Measurements from ENCODE around the gene EXTL1. TPM values are rescaled to one million over a fixed set of nuclear protein-coding genes. Genes with fewer than 3 reads are reported as not detected.
A peak's percentile ranks its signal among the peaks of the same experiment; 100 is the strongest.

The EXTL1 gene
- total and polyA plus RNA-seq, 10 of the 15 experiments (the other 5 are each of a cell fraction or from before 2014, with no cell fraction given), result not detected

- TF ChIP-seq ZBTB4 (CRISPR knock-in tag; IDR thresholded peaks at IDR 0.05), result no peak
- no peak for TF ChIP-seq CEBPB (IDR thresholded peaks at IDR 0.05; ENCODE audit: borderline replicate concordance in 1 of 2, low read depth in 2 of 2, low read length in 2 of 2)
- no peak for TF ChIP-seq EZH2 (IDR thresholded peaks at IDR 0.05; ENCODE audit: borderline replicate concordance, control insufficient read depth, low read depth, low read length)
- peak; percentile 45; the same call in 1 of the 2 replicates for TF ChIP-seq SMARCA5 (IDR thresholded peaks at IDR 0.05)
- no peak for TF ChIP-seq KDM1A (IDR thresholded peaks at IDR 0.05; ENCODE audit: borderline replicate concordance)
- TF ChIP-seq SIN3A (IDR thresholded peaks at IDR 0.05; ENCODE audit: low read depth, low read length), result no peak
- no peak for TF ChIP-seq ZNF274 (IDR thresholded peaks at IDR 0.05; ENCODE audit: insufficient read depth, insufficient read length)
- no peak for TF ChIP-seq NBN (IDR thresholded peaks at IDR 0.05)
- TF ChIP-seq MYC (IDR thresholded peaks at IDR 0.05; ENCODE audit: insufficient read depth, insufficient read length, insufficient replicate concordance, low read length, severe bottlenecking), result no peak
- TF ChIP-seq, protein P1, sequence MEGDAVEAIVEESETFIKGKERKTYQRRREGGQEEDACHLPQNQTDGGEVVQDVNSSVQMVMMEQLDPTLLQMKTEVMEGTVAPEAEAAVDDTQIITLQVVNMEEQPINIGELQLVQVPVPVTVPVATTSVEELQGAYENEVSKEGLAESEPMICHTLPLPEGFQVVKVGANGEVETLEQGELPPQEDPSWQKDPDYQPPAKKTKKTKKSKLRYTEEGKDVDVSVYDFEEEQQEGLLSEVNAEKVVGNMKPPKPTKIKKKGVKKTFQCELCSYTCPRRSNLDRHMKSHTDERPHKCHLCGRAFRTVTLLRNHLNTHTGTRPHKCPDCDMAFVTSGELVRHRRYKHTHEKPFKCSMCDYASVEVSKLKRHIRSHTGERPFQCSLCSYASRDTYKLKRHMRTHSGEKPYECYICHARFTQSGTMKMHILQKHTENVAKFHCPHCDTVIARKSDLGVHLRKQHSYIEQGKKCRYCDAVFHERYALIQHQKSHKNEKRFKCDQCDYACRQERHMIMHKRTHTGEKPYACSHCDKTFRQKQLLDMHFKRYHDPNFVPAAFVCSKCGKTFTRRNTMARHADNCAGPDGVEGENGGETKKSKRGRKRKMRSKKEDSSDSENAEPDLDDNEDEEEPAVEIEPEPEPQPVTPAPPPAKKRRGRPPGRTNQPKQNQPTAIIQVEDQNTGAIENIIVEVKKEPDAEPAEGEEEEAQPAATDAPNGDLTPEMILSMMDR (IDR thresholded peaks at IDR 0.05 in 2 of 3, conservative IDR thresholded peaks at IDR 0.05 in 1 of 3; ENCODE audit: control insufficient read depth in 2 of 3, extremely low read depth in 1 of 3, insufficient read depth in 1 of 3, low read depth in 3 of 3, low read length in 3 of 3), result peak; percentile 97 to 100 (median 97); a peak in 5 of 6 replicates
- no peak for TF ChIP-seq USF2 (IDR thresholded peaks at IDR 0.05; ENCODE audit: borderline replicate concordance, low read depth, low read length)
- 0 out of 4 replicates have a peak, but pooled peaks of 1 of the 2 experiments have one; percentile 9 for TF ChIP-seq SRF (IDR thresholded peaks at IDR 0.05; ENCODE audit: low read depth in 2 of 2, low read length in 2 of 2)
- TF ChIP-seq STAT1 (conservative IDR thresholded peaks at IDR 0.05), result 0 out of 2 replicates have a peak, but pooled peaks have one; percentile 19
- no peak for TF ChIP-seq ZBED1 (IDR thresholded peaks at IDR 0.05; ENCODE audit: borderline replicate concordance)
- TF ChIP-seq RAD51 (IDR thresholded peaks at IDR 0.05), result no peak
- TF ChIP-seq, protein P2, sequence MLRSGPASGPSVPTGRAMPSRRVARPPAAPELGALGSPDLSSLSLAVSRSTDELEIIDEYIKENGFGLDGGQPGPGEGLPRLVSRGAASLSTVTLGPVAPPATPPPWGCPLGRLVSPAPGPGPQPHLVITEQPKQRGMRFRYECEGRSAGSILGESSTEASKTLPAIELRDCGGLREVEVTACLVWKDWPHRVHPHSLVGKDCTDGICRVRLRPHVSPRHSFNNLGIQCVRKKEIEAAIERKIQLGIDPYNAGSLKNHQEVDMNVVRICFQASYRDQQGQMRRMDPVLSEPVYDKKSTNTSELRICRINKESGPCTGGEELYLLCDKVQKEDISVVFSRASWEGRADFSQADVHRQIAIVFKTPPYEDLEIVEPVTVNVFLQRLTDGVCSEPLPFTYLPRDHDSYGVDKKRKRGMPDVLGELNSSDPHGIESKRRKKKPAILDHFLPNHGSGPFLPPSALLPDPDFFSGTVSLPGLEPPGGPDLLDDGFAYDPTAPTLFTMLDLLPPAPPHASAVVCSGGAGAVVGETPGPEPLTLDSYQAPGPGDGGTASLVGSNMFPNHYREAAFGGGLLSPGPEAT (IDR thresholded peaks at IDR 0.05; ENCODE audit: low read depth), result no peak
- TF ChIP-seq HDAC6 (IDR thresholded peaks at IDR 0.05; ENCODE audit: unreplicated experiment), result no peak
- TF ChIP-seq RELA (IDR thresholded peaks at IDR 0.05; ENCODE audit: borderline replicate concordance, partially characterized antibody), result no peak
- TF ChIP-seq, protein P3, sequence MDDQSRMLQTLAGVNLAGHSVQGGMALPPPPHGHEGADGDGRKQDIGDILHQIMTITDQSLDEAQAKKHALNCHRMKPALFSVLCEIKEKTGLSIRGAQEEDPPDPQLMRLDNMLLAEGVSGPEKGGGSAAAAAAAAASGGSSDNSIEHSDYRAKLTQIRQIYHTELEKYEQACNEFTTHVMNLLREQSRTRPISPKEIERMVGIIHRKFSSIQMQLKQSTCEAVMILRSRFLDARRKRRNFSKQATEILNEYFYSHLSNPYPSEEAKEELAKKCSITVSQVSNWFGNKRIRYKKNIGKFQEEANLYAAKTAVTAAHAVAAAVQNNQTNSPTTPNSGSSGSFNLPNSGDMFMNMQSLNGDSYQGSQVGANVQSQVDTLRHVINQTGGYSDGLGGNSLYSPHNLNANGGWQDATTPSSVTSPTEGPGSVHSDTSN (IDR thresholded peaks at IDR 0.05; ENCODE audit: insufficient replicate concordance, low read depth, low read length), result no peak
Observed at GRCh38 chr1:26035959-26036755, 14.6 kb downstream of the EXTL1 start (continued).

All from GM12878 (cell line).